ENCODE data around the gene TGFBR3. TPM values are rescaled to one million over a fixed set of nuclear protein-coding genes. Genes with fewer than 3 reads are reported as not detected.
"Not testable (repeated sequence)": the region's sequence is repeated elsewhere in the genome, so short reads cannot be mapped to it uniquely, and the experiment has no call there.

Gene TGFBR3
- total and polyA plus RNA-seq, 12 donors: 6.6 to 36.7 (median 24.3) TPM

- intact Hi-C loops (cut with DNase I): no loop called here
- peaks cover 13 to 29% (median 25%) of the 10 kb centered on the region in 9 donors for H3K4me1 ChIP-seq
- TF ChIP-seq, protein P1, sequence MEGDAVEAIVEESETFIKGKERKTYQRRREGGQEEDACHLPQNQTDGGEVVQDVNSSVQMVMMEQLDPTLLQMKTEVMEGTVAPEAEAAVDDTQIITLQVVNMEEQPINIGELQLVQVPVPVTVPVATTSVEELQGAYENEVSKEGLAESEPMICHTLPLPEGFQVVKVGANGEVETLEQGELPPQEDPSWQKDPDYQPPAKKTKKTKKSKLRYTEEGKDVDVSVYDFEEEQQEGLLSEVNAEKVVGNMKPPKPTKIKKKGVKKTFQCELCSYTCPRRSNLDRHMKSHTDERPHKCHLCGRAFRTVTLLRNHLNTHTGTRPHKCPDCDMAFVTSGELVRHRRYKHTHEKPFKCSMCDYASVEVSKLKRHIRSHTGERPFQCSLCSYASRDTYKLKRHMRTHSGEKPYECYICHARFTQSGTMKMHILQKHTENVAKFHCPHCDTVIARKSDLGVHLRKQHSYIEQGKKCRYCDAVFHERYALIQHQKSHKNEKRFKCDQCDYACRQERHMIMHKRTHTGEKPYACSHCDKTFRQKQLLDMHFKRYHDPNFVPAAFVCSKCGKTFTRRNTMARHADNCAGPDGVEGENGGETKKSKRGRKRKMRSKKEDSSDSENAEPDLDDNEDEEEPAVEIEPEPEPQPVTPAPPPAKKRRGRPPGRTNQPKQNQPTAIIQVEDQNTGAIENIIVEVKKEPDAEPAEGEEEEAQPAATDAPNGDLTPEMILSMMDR (IDR thresholded peaks at IDR 0.05): no peak
- 90% methylated on average over 3 of the region's 3 CpGs for WGBS, 2 donors
- no peaks in the 10 kb centered on the region for H3K27me3 ChIP-seq
- peaks cover 0 to 14% (median 5%) of the 10 kb centered on the region in 11 donors for H3K9me3 ChIP-seq
- no peak overlapping the region for H3K4me3 ChIP-seq
- no peak overlapping the region for H3K27ac ChIP-seq
- no peaks in the 10 kb centered on the region for H3K36me3 ChIP-seq
- ATAC-seq (no peak), DNase-seq (no peak)
Observed at GRCh38 chr1:91842056-91842455, 43.9 kb downstream of the TGFBR3 start.

GRCh38 chr1:91840276-91840675 is 45.7 kb downstream of the TGFBR3 start:
- intact Hi-C loops (cut with DNase I); H3K36me3 ChIP-seq; ATAC-seq; H3K27me3 ChIP-seq; H3K27ac ChIP-seq; H3K4me3 ChIP-seq; DNase-seq: not testable (repeated sequence)
- Histone ChIP-seq H3K4me1 (peaks cover under 1 to 19% (median 7%) of the 10 kb centered on the region in 9 donors), H3K9me3 (peaks cover 0 to 14% (median 5%) of the 10 kb centered on the region in 11 donors)

DNA sequence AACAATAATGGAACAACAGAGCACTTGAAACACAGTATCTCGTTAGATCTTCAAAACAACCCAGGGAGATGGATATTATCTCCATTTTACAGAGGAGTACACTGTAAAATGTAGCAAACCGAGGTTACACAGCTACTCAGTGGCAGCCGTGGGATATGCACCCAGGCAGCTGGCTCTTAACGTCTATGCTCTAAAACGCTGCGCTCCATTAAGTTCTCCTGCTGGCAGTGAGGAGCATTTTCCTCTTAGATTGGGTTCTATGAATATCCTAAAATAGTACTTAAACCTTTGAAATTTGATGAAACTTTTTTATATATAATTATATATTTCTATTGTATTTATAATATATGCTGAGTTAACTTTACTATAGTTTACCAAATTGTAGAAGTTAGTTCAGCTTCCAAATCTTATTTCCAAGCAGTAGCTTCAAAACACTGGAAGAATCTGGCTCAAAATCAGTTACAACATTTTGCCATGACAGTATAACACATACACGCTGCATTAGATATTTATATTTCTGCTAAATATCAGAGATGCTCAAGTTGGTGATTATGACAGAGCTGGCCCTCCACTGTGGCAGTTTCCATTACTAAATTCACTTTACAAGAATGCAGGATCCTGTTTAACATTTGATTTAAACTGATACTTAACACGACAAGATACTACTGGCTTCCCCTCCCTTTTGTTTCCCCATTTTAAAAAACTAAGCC is 49.5 kb downstream of the TGFBR3 start:
- TF ChIP-seq, protein P1 (IDR thresholded peaks at IDR 0.05): peak in 4 of 9 donors; percentile 9 to 11 (median 10)
- Histone ChIP-seq H3K4me1 (peaks cover 0 to 18% (median 4%) of the 10 kb centered on the region in 9 donors), H3K9me3 (no peaks in the 10 kb centered on the region), H3K36me3 (no peaks in the 10 kb centered on the region), H3K27ac (peak overlapping the region in 6 of 10 donors; percentile 1 to 48 (median 16)), H3K4me3 (no peak overlapping the region), H3K27me3 (no peaks in the 10 kb centered on the region)
- WGBS, 2 donors: 58 to 68% methylated on average over 8 of the region's 8 CpGs
- DNase-seq: no peak
- intact Hi-C loops (cut with DNase I): no loop called here
- peak in 2 of 8 donors; percentile 62 to 67 for ATAC-seq

DNA sequence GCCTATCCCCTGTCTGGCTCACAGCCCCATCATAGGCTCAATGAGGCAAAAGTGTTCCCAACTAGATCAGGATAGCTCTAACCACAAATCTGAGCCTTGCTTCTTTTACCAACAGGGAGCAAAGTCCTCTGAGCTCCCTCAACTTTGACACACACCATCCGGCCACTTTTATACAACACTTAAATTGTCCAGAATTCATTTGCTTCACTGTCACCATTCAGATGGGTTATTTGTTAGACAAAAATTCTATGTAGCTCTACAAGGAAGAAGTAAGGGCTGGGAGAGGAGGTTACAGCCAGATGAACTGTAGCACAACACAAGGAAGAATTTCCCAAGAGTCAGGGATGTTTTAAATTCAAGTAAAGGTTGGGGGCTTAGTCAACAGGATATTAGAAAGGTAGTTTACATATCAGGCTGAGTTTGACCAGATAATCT is 50.8 kb downstream of the TGFBR3 start:
- H3K4me3 ChIP-seq: no peak overlapping the region
- H3K36me3 ChIP-seq: no peaks in the 10 kb centered on the region
- H3K27me3 ChIP-seq: no peaks in the 10 kb centered on the region
- no peak for ATAC-seq
- H3K4me1 ChIP-seq: peaks cover 8 to 32% (median 18%) of the 10 kb centered on the region in 9 donors
- intact Hi-C loops (cut with DNase I): no loop called here
- TF ChIP-seq, protein P1 (IDR thresholded peaks at IDR 0.05): no peak
- H3K9me3 ChIP-seq: no peaks in the 10 kb centered on the region
- 85 to 94% methylated on average over 1 of the region's 1 CpG for WGBS, 2 donors
- DNase-seq: no peak
- H3K27ac ChIP-seq: no peak overlapping the region

DNA sequence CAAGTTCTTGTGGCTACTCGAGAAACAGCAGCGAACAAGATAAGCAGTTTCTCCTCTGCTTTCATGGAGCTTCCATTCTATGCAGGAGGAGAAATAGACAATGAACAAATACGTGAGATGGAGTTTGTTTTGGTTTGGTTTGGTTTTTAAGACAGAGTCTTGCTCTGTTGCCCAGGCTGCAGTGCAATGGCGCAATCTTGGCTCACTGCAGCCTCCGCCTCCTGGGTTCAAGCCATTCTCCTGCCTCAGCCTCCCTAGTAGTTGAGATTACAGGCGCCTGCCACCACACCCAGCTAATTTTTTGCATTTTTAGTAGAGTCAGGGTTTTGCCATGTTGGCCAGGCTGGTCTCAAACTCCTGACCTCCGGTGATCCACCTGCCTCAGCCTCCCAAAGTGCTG is 51.4 kb downstream of the TGFBR3 start:
- H3K27me3 ChIP-seq, ATAC-seq, DNase-seq, H3K4me3 ChIP-seq, H3K36me3 ChIP-seq, H3K27ac ChIP-seq, H3K9me3 ChIP-seq: not testable (repeated sequence)
- H3K4me1 ChIP-seq: peaks cover 13 to 37% (median 23%) of the 10 kb centered on the region in 9 donors
- WGBS, 2 donors: 93 to 96% methylated on average over 7 of the region's 7 CpGs
- intact Hi-C loops (cut with DNase I): loop anchor here in 1 of 10 donors (5.0 kb wide), 1 partner anchor 43 kb away; no protein-coding TSS in a partner anchor
